Fibroblast of lung (primary cell): Measurements from ENCODE around the gene PPP1R26. TPM values are rescaled to one million over a fixed set of nuclear protein-coding genes. Genes with fewer than 3 reads are reported as not detected.
"Not testable (repeated sequence)": the region's sequence is repeated elsewhere in the genome, so short reads cannot be mapped to it uniquely, and the experiment has no call there.

Experiments used
- DNase-seq, 2 donors: peaks; one replicate each; pipeline versions ENCODE4 v3.0.0 to v3.0.0-alpha.2; 2010; ENCODE audit warnings: low read depth in 2 of 2
- H2AFZ ChIP-seq: 2 replicates; pipeline ENCODE4 v1.5.1; 2012; ENCODE audit warnings: low read length, control low read depth, inconsistent platforms
- H3K27ac ChIP-seq: 2 replicates; pipeline ENCODE4 v1.5.1; 2011; ENCODE audit warnings: low read length, control low read depth; ENCODE audit not compliant: insufficient read depth
- H3K27me3 ChIP-seq: 2 replicates; pipeline ENCODE4 v1.5.1; 2011; ENCODE audit warnings: mild to moderate bottlenecking, low read length; ENCODE audit not compliant: control insufficient read depth, insufficient read depth
- H3K36me3 ChIP-seq: 2 replicates; pipeline ENCODE4 v1.5.1; 2011; ENCODE audit warnings: low read length; ENCODE audit not compliant: control insufficient read depth, insufficient read depth
- H3K4me1 ChIP-seq: 2 replicates; pipeline ENCODE4 v1.5.1; 2011; ENCODE audit warnings: low read length; ENCODE audit not compliant: control insufficient read depth, insufficient read depth; ENCODE audit errors: extremely low read depth
- H3K4me2 ChIP-seq: 2 replicates; pipeline ENCODE4 v1.5.1; 2011; ENCODE audit warnings: low read length, control low read depth; ENCODE audit not compliant: insufficient read depth; ENCODE audit errors: extremely low read depth
- H3K4me3 ChIP-seq, 4 experiments: fragments of 200-600 bp in 1 of 4; sonication (generic) in 1 of 4; replicated peaks in 1 of 4; 2 replicates each; pipeline ENCODE4 v1.5.1; 2011 to 2016; ENCODE audit warnings: low read length in 4 of 4, low read depth in 3 of 4, mild to moderate bottlenecking in 3 of 4, control low read depth in 2 of 4, inconsistent platforms in 1 of 4, mixed read lengths in 1 of 4; ENCODE audit not compliant: insufficient read depth in 1 of 4; ENCODE audit errors: control extremely low read depth in 1 of 4
- H3K79me2 ChIP-seq: 2 replicates; pipeline ENCODE4 v1.5.1; 2012; ENCODE audit warnings: mild to moderate bottlenecking, low read length, inconsistent platforms; ENCODE audit not compliant: control insufficient read depth, insufficient read depth
- H3K9ac ChIP-seq: 2 replicates; pipeline ENCODE4 v1.5.1; 2011; ENCODE audit warnings: mild to moderate bottlenecking, low read length, control low read depth; ENCODE audit not compliant: insufficient read depth
- H3K9me3 ChIP-seq: 2 replicates; pipeline ENCODE4 v1.5.1; 2012; ENCODE audit warnings: low read depth, low read length; ENCODE audit not compliant: control insufficient read depth, insufficient read depth
- H4K20me1 ChIP-seq: 2 replicates; pipeline ENCODE4 v1.5.1; 2011; ENCODE audit warnings: low read length; ENCODE audit not compliant: control insufficient read depth, insufficient read depth; ENCODE audit errors: extremely low read depth
- EZH2 ChIP-seq: IDR thresholded peaks from 2 replicates; pipeline ENCODE4 v1.5.1; 2012; ENCODE audit warnings: low read length, control low read depth, mild to moderate bottlenecking; ENCODE audit errors: missing control alignments
- polyA plus RNA-seq, 2 donors: library from polyadenylated mRNA; depleted of rRNA in 1 of 2; stranded (reverse) in 1 of 2; unstranded in 1 of 2; fragments of >200 nt; gene quantifications; 2 replicates each; pipeline ENCODE4 v1.2.1, GENCODE V29; 2011 to 2012; ENCODE audit warnings: missing spikeins in 1 of 2
- total RNA-seq: library from RNA; depleted of rRNA; stranded (reverse); fragments of >200 nt; gene quantifications from 2 replicates; pipeline ENCODE4 v1.2.1, GENCODE V29; 2014
- TF ChIP-seq, protein P1 (sequence below), 2 donors: IDR thresholded peaks in 1 of 2; conservative IDR thresholded peaks in 1 of 2; 1 replicate in 1 of 2; 2 replicates in 1 of 2; pipeline ENCODE4 v1.5.1; 2011 to 2012; ENCODE audit warnings: low read length in 2 of 2, control low read depth in 1 of 2, inconsistent platforms in 1 of 2, low read depth in 1 of 2, mild to moderate bottlenecking in 1 of 2

The PPP1R26 gene
- total and polyA plus RNA-seq, 2 donors (not counting 1 experiment from before 2014, with no cell fraction given) = 2.9 to 8.9 TPM

DNA sequence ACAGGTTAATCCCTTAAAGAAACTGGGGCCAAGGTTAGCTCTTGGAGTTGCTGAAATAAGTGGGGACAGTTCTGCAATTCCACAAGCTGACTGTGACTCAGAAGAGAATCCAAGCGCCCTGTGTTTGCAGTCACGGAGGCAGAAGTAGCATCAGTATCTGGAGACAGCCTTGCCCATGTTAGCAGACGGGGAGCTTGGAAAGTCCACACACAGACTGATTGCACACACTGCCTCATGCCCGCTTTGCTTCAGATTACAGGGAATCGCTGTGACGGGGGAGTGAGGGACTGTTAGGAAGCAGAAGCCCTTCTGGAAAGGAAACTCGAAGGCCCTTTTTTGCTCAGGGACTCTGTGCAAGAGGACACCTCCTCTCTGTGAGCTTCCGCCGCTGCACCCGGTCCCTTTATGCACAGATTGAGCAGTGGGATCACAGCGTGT is 30.9 kb upstream of the PPP1R26 start:
- Histone ChIP-seq H3K9ac (no peak overlapping the region), H3K9me3 (no peaks in the 10 kb centered on the region), H3K27me3 (no peaks in the 10 kb centered on the region), H3K4me3 (no peak overlapping the region), H3K36me3 (no peaks in the 10 kb centered on the region), H3K4me2 (no peak overlapping the region), H2AFZ (no peak overlapping the region), H3K4me1 (no peaks in the 10 kb centered on the region), H3K79me2 (no peaks in the 10 kb centered on the region), H3K27ac (no peak overlapping the region), H4K20me1 (no peaks in the 10 kb centered on the region)
- TF ChIP-seq EZH2 = no peak
- TF ChIP-seq, protein P1, sequence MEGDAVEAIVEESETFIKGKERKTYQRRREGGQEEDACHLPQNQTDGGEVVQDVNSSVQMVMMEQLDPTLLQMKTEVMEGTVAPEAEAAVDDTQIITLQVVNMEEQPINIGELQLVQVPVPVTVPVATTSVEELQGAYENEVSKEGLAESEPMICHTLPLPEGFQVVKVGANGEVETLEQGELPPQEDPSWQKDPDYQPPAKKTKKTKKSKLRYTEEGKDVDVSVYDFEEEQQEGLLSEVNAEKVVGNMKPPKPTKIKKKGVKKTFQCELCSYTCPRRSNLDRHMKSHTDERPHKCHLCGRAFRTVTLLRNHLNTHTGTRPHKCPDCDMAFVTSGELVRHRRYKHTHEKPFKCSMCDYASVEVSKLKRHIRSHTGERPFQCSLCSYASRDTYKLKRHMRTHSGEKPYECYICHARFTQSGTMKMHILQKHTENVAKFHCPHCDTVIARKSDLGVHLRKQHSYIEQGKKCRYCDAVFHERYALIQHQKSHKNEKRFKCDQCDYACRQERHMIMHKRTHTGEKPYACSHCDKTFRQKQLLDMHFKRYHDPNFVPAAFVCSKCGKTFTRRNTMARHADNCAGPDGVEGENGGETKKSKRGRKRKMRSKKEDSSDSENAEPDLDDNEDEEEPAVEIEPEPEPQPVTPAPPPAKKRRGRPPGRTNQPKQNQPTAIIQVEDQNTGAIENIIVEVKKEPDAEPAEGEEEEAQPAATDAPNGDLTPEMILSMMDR (conservative IDR thresholded peaks at IDR 0.05 in 1 of 2, IDR thresholded peaks at IDR 0.05 in 1 of 2; ENCODE audit: low read depth in 1 of 2, low read length in 2 of 2) = no peak
- no peak for DNase-seq

GRCh38 chr9:135449532-135449931 is 30.1 kb upstream of the PPP1R26 start:
- H3K9me3 ChIP-seq, H2AFZ ChIP-seq, H4K20me1 ChIP-seq, H3K27ac ChIP-seq, H3K36me3 ChIP-seq, H3K4me2 ChIP-seq, H3K27me3 ChIP-seq, H3K79me2 ChIP-seq, H3K4me1 ChIP-seq, H3K9ac ChIP-seq, DNase-seq, H3K4me3 ChIP-seq: not testable (repeated sequence)

- no peak overlapping the region for H2AFZ ChIP-seq
- no peaks in the 10 kb centered on the region for H4K20me1 ChIP-seq
- H3K9ac ChIP-seq = no peak overlapping the region
- no peak overlapping the region for H3K27ac ChIP-seq
- H3K36me3 ChIP-seq = no peaks in the 10 kb centered on the region
- no peak for DNase-seq
- H3K4me3 ChIP-seq = no peak overlapping the region
- H3K9me3 ChIP-seq = no peaks in the 10 kb centered on the region
- no peaks in the 10 kb centered on the region for H3K27me3 ChIP-seq
- TF ChIP-seq, protein P1 (conservative IDR thresholded peaks at IDR 0.05 in 1 of 2, IDR thresholded peaks at IDR 0.05 in 1 of 2; ENCODE audit: low read depth in 1 of 2, low read length in 2 of 2) = no peak
- H3K4me2 ChIP-seq = no peak overlapping the region
- H3K4me1 ChIP-seq = no peaks in the 10 kb centered on the region
- no peaks in the 10 kb centered on the region for H3K79me2 ChIP-seq
Observed at GRCh38 chr9:135450956-135451355, 28.6 kb upstream of the PPP1R26 start.

DNA sequence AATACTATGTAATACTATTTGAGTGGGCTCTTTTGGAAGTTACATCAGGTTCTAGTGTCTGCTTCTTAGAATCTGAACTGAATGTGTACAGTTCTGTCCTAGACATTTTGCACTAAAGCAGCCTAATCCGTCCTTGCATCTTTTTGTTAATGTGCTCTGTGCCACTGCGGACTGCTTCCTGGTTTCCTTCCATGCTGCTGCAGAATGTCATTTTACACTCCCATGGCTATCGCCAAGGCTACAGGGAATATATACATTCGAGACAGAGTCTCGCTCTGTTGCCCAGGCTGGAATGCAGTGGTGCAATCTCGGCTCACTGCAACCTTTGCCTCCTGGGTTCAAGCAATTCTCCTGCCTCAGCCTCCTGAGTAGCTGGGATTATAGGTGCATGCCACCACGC is 27.7 kb upstream of the PPP1R26 start:
- H3K4me3 ChIP-seq, H3K79me2 ChIP-seq, H3K9ac ChIP-seq, H3K9me3 ChIP-seq, H4K20me1 ChIP-seq, DNase-seq, H3K36me3 ChIP-seq, H2AFZ ChIP-seq, H3K27ac ChIP-seq, H3K4me1 ChIP-seq, H3K27me3 ChIP-seq, H3K4me2 ChIP-seq: not testable (repeated sequence)
